ENCODE measurements around the gene MAP3K2.

MAP3K2 gene

DNA sequence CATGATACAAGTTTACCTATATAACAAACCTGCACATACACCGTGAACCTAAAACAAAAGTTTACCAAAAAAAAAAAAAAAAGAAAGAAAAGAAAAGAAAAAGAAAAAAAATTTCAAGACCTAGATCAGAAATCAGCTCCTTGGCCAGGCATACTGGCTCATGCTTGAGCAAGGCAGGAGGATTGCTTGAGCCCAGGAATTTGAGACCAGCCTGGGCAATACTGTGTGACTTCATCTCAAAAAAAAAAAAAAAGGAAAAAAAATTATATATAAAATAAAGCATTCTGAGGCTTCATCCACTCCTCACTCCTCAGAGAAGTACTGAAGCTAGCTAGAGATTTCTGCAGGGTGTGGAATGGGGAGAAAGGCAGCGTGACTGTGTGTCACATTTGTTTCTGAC lies 18.7 kb upstream of the MAP3K2 start:
- DNase-seq = no peak

GRCh38 chr2:127405255-127405610 lies 17.5 kb upstream of the MAP3K2 start:
- no peak for DNase-seq

DNA sequence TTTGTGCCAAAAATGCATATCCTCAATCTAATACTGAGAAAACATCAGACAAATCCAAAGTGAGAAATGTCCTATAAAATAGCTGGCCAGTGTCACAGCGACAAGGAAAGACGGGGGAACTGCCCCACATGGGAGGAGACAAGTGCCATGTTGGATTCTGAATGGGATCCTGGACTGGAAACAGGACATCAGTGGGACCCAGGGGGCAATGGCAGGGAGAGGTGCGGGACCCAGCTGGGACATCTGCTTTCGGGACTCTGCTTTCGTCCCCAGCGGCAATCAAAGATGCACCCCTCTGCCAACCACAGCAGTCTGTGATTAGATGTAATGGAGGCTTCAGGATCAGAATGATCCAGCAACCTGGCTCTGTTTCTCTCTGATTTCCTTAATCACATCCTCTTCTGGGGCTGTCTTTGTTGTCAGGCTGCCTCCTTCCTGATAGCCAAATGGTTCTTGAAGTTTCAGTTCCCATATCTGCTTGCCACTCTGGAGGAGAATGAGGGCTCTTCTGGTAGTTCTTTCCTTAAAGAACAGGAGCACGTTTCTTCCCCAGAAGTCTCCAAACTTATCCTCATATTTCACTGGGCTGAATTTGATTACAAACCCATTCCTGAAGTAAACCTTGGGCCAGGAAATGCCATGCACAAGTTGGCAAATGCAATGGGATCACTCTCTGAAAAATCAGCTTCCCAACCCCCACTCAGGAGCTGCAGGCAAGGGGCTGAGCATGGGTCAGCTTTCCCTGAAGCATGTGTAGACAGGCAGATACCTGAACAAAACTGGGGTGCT lies 16.9 kb upstream of the MAP3K2 start:
- no peak for DNase-seq

- DNase-seq = no peak
Measured at GRCh38 chr2:127403460-127403859, 15.7 kb upstream of the MAP3K2 start.

DNA sequence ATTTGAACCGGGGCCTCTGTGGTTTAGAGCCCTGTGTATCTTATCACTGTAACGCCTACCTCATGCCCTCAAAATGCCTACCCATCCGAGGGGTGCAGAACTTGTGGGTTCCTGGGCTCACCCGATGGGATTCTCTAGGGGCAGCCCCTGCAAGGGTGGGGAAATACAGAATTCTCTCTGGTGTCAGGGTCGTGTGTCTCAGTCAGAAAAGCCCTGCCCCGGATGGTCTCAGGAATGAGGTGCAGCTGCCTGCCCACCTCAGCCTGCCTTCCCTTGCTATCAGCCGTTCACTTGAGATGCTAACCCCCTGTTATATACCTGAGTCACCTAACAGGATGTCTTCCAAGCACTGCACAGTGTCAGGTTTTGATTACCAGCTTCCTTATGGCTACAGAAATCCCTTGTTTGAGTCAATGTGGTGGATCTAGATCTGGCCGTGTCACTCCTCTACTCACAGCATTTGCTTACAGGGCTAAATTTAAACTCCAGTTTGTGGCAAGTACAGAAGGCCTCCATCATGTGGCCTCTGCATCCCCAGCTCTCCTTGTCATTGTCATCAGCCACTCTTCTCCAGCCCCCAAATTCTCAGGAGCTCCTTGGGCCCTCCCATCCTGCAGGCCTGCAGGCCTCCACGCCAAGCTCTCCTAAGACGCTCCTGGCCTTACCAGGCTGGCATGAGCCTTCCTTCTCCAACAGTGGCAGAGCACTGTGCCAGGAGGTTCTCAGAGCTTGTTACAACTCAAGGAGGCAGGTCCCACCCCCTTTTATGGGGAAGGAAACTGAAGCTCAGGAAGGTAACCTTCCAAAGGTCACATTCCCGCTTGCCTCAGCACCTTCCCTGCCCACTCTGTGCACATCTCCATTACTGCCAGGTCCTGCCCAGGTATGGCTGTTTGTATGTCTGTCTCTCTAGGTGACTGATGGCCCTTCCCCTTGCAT lies 14.3 kb upstream of the MAP3K2 start:
- DNase-seq = no peak

GRCh38 chr2:127400897-127401756 lies 13.4 kb upstream of the MAP3K2 start:
- DNase-seq = no peak

GRCh38 chr2:127400533-127400896 lies 12.7 kb upstream of the MAP3K2 start:
- no peak for DNase-seq

DNA sequence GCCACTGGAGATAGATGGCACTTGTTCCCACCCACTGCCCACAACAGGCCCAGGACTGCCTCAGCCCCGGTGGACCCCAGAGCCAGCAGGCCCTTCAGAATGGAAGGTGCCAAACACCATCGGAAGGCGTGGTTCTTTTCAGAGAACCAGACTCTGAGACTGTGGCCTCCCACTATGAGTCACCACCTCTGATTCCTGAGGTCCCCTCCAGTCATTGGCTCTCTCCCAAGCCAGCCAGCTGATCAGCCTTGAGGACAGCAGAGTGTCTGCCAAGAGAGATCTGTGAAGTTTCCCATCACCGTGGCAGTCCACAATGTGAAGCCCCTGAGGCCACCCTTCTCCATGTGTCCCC lies 10.4 kb upstream of the MAP3K2 start:
- no peak for DNase-seq

- no peak for DNase-seq
Measured at GRCh38 chr2:127397568-127398238, 9.9 kb upstream of the MAP3K2 start.

DNA sequence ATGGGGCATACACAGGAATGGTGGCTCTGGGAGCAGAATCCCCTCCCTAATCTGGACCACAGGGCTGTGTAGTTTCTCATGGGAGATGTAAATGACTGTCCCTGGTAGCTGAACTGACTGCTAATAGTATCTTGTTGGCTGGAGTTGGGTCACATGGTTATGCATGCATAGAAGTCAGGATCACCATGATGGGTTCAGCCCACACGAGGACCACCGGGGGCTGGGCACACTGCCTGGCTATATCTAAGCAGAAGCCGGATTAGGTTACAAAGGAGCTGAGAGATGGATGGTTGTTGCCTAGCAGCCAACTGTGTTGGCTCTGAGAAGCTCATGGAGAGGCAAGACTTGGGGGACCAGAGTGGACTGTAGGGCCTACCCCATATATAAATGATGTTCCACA lies 6.7 kb upstream of the MAP3K2 start:
- no peak for DNase-seq

- no peak for DNase-seq
Measured at GRCh38 chr2:127392828-127393578, 5.2 kb upstream of the MAP3K2 start.

DNA sequence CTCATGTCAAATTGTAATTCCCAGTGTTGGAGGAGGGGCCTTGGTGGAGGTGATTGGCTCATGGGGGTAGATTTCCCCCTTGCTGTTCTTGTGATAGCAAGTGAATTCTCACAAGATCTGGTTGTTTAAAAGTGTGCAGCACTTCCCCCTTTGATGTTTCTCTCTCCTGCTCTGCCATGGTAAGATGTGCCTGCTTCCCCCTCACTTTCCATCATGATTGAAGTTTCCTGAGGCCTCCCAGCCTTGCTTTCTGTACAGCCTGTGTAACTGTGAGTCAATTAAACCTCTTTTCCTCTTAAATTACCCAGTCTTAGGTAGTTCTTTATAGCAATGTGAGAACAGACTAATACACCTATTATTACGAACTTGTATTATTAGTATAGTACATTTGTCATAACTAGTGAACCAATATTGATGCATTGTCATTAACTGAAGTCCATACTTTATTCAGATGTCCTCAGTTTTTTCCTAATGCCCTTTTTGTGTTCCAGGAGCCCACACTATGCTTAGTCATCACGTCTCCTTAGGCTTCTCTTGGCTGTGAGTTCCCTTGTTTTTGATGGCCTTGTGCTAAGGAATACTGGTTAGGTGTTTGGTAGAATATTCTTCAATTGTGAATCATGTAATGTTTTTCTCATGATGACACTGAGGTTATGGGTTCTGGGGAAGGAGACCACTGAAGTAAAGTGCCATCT lies 4.5 kb upstream of the MAP3K2 start:
- no peak for DNase-seq

- no peak for DNase-seq
Measured at GRCh38 chr2:127389778-127390435, 2.1 kb upstream of the MAP3K2 start.

DNA sequence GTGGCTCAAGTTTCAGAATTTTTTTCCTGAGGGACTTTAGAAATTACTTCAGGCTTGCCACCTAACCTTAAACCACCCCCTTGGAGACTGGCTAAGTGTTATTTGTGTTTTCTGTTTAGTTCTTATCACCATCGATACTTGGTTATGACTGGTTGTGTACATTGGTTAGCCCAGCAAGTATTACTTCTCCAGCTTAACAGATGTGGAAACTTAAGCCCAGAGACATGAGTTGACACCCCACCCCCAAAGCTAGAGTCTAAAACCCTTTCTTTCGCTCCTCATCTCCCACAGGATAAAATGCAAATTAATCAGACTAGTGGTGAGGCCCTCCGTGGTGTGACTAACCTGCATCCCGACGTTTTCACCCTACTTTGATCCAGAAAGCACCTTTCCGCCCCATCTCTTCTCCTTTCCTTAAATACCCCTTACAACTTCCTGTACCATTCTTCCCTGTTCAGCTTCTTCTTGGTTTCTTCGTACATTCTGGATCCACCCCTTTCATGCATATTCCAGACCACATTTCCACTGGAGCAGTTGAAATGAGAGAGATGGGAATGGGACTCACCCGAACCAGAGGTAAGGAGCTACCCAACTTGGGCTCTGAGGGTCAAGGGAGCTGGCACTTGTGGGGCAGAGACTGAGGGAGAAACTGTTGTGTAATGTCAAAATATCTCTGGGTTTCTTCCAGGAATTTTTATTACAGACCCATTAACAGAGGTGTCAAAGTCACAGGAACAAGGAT lies 819 bp upstream of the MAP3K2 start:
- no peak for DNase-seq

DNA sequence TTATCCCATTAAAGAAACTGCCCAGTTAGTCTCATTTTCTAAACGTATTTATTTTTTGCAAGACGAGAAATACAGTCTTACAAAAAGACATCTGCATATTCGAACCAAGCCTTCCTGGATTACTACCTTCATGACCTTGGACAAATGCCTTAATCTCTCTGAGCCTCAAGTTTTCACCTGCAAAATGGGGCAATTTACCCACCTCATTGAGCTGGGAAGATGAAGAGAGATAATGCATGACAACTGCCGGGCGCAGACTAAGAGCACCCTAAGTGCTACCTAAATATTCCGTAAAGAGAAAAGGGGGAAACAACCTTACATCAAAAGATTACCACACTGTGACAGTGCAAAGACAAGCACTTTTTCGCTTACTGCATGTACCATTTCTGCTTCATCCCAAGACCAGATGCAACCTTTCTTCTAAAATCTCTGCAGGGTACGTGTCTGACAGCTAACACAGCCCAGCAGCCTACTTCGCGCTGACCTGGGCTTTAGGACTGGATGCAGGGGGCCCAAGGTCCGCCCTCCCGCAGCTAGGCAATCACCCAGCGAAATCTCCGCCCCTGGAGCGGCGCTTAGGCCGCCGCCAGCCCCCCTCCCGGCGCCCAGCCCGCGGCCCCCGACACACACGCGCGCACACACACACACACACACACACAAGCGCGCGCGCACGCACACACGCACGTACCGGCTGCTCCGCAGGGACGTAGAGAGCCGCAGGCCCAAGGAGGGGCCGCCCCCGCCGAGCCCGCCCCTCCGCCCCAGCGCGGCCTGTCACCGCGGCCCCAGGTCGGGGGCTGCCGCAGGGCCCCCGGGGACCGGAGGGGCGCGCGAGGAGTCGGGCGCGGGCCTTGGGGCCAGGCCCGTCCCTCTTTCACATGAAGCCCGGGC lies 766 bp downstream of the MAP3K2 start:
- DNase-seq = peak; percentile 70

GRCh38 chr2:127386246-127386645 lies 1.5 kb downstream of the MAP3K2 start:
- DNase-seq = no peak

GRCh38 chr2:127384529-127384928 lies 3.2 kb downstream of the MAP3K2 start:
- no peak for DNase-seq

DNA sequence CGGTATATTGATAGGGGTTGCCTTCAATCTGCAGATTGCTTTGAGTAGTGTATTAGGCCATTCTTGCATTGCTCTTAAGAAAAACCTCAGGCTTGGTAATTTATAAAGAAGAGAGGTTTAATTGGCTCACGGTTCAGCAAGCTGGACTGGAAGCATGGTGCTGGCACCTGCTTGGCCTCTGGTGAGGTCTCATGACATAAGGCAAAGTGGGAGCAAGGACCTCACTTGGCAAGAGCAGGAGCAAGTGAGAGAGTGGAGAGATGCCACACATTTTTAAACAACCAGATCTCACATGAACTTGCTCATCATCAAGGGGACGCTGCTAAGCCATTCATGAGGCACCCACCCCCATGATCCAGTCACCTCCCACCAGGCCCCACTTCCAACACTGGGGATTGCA lies 4.9 kb downstream of the MAP3K2 start:
- no peak for DNase-seq

DNA sequence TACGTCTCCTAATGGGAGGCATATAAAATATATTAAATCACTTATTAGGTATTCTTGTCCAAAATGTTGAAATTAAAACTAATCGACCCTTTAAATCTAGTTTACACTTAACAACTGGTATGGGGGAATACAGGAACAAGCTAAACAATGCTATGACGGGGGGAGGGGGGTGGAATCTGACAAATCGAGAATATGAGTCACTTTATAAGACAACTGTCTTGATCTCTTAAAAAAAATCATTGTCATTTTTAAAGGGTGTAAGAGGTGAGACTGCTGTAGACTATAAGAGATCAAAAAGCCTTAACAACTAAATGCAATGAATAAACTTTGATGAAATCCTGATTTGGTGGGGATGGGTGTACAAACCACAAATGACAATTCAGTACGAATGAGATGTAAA lies 6.0 kb downstream of the MAP3K2 start:
- no peak for DNase-seq
